Lower lobe of right lung (tissue), 2 donors: ENCODE results near the gene NTMT2. TPM values are rescaled to one million over a fixed set of nuclear protein-coding genes. Genes with fewer than 3 reads are reported as not detected.

Source experiments
- ATAC-seq, 2 donors: fragments of 200-7000 bp; cut with Tn5 transposase; one replicate each; pipeline ENCODE4 v1.9.1; 2020 to 2022; ENCODE audit warnings: mild to moderate bottlenecking in 2 of 2, moderate library complexity in 2 of 2
- DNase-seq: peaks from one replicate; pipeline ENCODE4 v3.0.0-alpha.2; 2020
- H3K27ac ChIP-seq: fragments of 200-600 bp; one replicate; pipeline ENCODE4 v1.8.0; 2022
- H3K27me3 ChIP-seq: fragments of 200-600 bp; one replicate; pipeline ENCODE4 v1.8.0; 2022; ENCODE audit warnings: low read depth
- H3K36me3 ChIP-seq: fragments of 200-600 bp; one replicate; pipeline ENCODE4 v1.8.0; 2022; ENCODE audit warnings: mild to moderate bottlenecking
- H3K4me1 ChIP-seq: fragments of 200-600 bp; one replicate; pipeline ENCODE4 v1.8.0; 2022
- H3K4me3 ChIP-seq: fragments of 200-600 bp; one replicate; pipeline ENCODE4 v1.8.0; 2022; ENCODE audit warnings: mild to moderate bottlenecking
- H3K9me3 ChIP-seq: fragments of 200-600 bp; one replicate; pipeline ENCODE4 v1.8.0; 2022
- intact Hi-C: fragments of 100-400 bp; cut with DNase I; formaldehyde crosslinking; loops from one replicate; pipeline ENCODE4 v1.11.0; 2022
- total RNA-seq: library from RNA; stranded (reverse); fragmentation: NEBNext Ultra II Directional; extraction: Animal tissue kit (Norgen Biotek cat#: 25700); gene quantifications from one replicate; pipeline ENCODE4 v1.2.1, GENCODE V29; 2021
- TF ChIP-seq, protein P1 (sequence below): fragments of 200-600 bp; IDR thresholded peaks from one replicate; pipeline ENCODE4 v1.8.0; 2022; ENCODE audit warnings: antibody characterized with exemption, mild to moderate bottlenecking
- donor health status: DM: no; HTN: yes; CAD: no; lungs with severe emphysema.

NTMT2 gene
- total RNA-seq, 1 donor from 2014 or later = not detected

GRCh38 chr1:170133766-170134495 is 11.8 kb upstream of the NTMT2 start:
- no peaks in the 10 kb centered on the region for H3K9me3 ChIP-seq
- DNase-seq (no peak), ATAC-seq (peak in 1 of 2 donors; percentile 29)
- H3K4me1 ChIP-seq = no peaks in the 10 kb centered on the region
- H3K27ac ChIP-seq = no peak overlapping the region
- no peaks in the 10 kb centered on the region for H3K36me3 ChIP-seq
- no peaks in the 10 kb centered on the region for H3K27me3 ChIP-seq
- TF ChIP-seq, protein P1, sequence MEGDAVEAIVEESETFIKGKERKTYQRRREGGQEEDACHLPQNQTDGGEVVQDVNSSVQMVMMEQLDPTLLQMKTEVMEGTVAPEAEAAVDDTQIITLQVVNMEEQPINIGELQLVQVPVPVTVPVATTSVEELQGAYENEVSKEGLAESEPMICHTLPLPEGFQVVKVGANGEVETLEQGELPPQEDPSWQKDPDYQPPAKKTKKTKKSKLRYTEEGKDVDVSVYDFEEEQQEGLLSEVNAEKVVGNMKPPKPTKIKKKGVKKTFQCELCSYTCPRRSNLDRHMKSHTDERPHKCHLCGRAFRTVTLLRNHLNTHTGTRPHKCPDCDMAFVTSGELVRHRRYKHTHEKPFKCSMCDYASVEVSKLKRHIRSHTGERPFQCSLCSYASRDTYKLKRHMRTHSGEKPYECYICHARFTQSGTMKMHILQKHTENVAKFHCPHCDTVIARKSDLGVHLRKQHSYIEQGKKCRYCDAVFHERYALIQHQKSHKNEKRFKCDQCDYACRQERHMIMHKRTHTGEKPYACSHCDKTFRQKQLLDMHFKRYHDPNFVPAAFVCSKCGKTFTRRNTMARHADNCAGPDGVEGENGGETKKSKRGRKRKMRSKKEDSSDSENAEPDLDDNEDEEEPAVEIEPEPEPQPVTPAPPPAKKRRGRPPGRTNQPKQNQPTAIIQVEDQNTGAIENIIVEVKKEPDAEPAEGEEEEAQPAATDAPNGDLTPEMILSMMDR = no peak
- H3K4me3 ChIP-seq = no peak overlapping the region
- intact Hi-C loops = no loop called here

DNA sequence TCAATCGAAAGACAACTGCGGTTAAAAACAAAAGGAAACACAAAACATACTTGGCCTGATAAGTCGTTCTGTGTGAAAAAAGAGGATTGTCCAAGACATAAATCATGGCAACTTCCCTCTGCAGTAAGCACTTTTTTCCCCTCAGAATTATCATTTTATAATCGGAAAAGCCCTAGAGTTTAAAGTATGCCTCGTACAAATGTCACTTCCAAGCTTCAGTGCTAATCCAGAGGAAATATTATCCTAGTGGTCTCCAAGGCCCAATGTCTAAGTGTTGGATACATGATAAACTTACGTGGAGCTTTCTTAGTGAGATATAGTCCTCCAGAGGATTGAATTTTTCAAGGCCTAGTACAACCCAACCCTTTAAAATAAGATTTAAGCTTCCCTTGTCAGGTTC is 11.2 kb upstream of the NTMT2 start:
- no peaks in the 10 kb centered on the region for H3K4me1 ChIP-seq
- no peak for ATAC-seq
- no peak overlapping the region for H3K4me3 ChIP-seq
- no peaks in the 10 kb centered on the region for H3K9me3 ChIP-seq
- H3K27ac ChIP-seq = no peak overlapping the region
- no peak for DNase-seq
- H3K27me3 ChIP-seq = no peaks in the 10 kb centered on the region
- TF ChIP-seq, protein P1 = no peak
- intact Hi-C loops = no loop called here
- no peaks in the 10 kb centered on the region for H3K36me3 ChIP-seq

DNA sequence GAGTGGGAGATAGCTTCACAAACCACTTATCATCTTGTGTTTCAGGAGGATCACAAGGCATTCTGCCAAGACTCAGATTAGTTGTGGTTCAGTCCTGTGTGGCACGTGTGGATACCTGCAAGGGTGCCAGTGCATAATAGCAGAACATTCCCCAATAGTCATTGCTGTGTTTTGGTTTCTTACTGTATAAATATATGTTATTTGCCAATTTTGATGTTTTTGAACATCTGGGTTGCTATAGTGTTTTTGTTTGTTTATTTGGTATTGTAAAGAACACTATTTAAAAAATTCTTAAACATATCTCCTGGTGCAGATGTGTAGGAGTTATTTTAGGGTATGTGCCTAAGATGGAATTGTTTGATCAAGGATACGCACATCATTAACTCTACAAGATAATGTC is 5.4 kb upstream of the NTMT2 start:
- Histone ChIP-seq H3K9me3 (no peaks in the 10 kb centered on the region), H3K36me3 (no peaks in the 10 kb centered on the region), H3K27ac (no peak overlapping the region), H3K4me3 (no peak overlapping the region), H3K4me1 (no peaks in the 10 kb centered on the region), H3K27me3 (no peaks in the 10 kb centered on the region)
- TF ChIP-seq, protein P1 = no peak
- no peak for ATAC-seq
- DNase-seq = no peak
- intact Hi-C loops = no loop called here

GRCh38 chr1:170145061-170145460 is 698 bp upstream of the NTMT2 start:
- Histone ChIP-seq H3K9me3 (no peaks in the 10 kb centered on the region), H3K4me1 (no peaks in the 10 kb centered on the region), H3K27me3 (no peaks in the 10 kb centered on the region), H3K36me3 (no peaks in the 10 kb centered on the region), H3K27ac (no peak overlapping the region), H3K4me3 (no peak overlapping the region)
- intact Hi-C loops = no loop called here
- DNase-seq (no peak), ATAC-seq (no peak)
- TF ChIP-seq, protein P1 = no peak

GRCh38 chr1:170146720-170147263 is 1.0 kb downstream of the NTMT2 start:
- Histone ChIP-seq H3K4me1 (no peaks in the 10 kb centered on the region), H3K36me3 (no peaks in the 10 kb centered on the region), H3K4me3 (no peak overlapping the region), H3K27me3 (no peaks in the 10 kb centered on the region), H3K27ac (no peak overlapping the region), H3K9me3 (no peaks in the 10 kb centered on the region)
- ATAC-seq (no peak), DNase-seq (no peak)
- intact Hi-C loops = no loop called here
- TF ChIP-seq, protein P1 = no peak
